GM12878 (cell line): ENCODE measurements around the gene JAG2. TPM values are rescaled to one million over a fixed set of nuclear protein-coding genes. Genes with fewer than 3 reads are reported as not detected.

Experiments
- ATAC-seq: fragments of 200-7000 bp; cut with Tn5 transposase; 3 replicates; pipeline ENCODE4 v1.9.1; 2020; ENCODE audit warnings: mild to moderate bottlenecking, moderate library complexity
- BruUV-seq: library from RNA; stranded (reverse); fragments of 400-500 nt; replicated peaks from 2 replicates; lab custom pipeline; 2021; lab: Mats Ljungman, UMichigan
- CTCF ChIA-PET: fragments of 300-600 bp; sonication (Branson Sonifier 250); formaldehyde crosslinking; extraction: SDS; loops from one replicate; lab custom pipeline; 2021; ENCODE audit warnings: inconsistent platforms; lab: Yijun Ruan, JAX
- POLR2A ChIA-PET: fragments of 350-600 bp; formaldehyde crosslinking; extraction: SDS; loops from one replicate; lab custom pipeline; 2021; ENCODE audit warnings: inconsistent platforms; lab: Charles Lee
- RAD21 ChIA-PET: fragments of 300-600 bp; sonication (Branson Sonifier 250); formaldehyde crosslinking; loops from one replicate; lab custom pipeline; 2023; ENCODE audit warnings: antibody characterized with exemption; ENCODE audit not compliant: unreplicated experiment; lab: Charles Lee
- SMC1A ChIA-PET: fragments of 300-600 bp; sonication (Branson Sonifier 250); formaldehyde crosslinking; loops from one replicate; lab custom pipeline; 2023; ENCODE audit not compliant: unreplicated experiment, uncharacterized antibody; lab: Charles Lee
- DNase-seq: peaks from one replicate; pipeline ENCODE4 v3.0.0-alpha.2; 2011; ENCODE audit warnings: low read depth, low spot score
- FAIRE-seq: peaks from 3 replicates; lab custom pipeline; 2011; peaks lifted over from hg19 to GRCh38; lab: Jason Lieb, UNC
- H2AFZ ChIP-seq: 2 replicates; pipeline ENCODE4 v1.6.0; 2011; ENCODE audit warnings: low read depth, low read length, control low read depth; ENCODE audit not compliant: control insufficient read depth
- H3K27ac ChIP-seq: 2 replicates; pipeline ENCODE4 v1.5.1; 2011; ENCODE audit warnings: control low read depth; ENCODE audit not compliant: control insufficient read depth, insufficient read depth
- H3K27me3 ChIP-seq, 2 experiments: replicated peaks in 1 of 2; 2 replicates each; pipeline versions ENCODE4 v1.6.0 to v1.6.1; 2011; ENCODE audit warnings: low read length in 1 of 2; ENCODE audit not compliant: control insufficient read depth in 2 of 2, insufficient read depth in 2 of 2
- H3K36me3 ChIP-seq, 2 experiments: 2 replicates each; pipeline ENCODE4 v1.5.1; 2011; ENCODE audit warnings: low read length in 1 of 2; ENCODE audit not compliant: control insufficient read depth in 2 of 2, insufficient read depth in 2 of 2
- H3K4me1 ChIP-seq: 2 replicates; pipeline ENCODE4 v1.6.1; 2011; ENCODE audit warnings: mild to moderate bottlenecking, low read length, moderate library complexity, mixed read lengths; ENCODE audit not compliant: control insufficient read depth, insufficient read depth
- H3K4me2 ChIP-seq: 2 replicates; pipeline ENCODE4 v1.6.0; 2011; ENCODE audit warnings: control low read depth; ENCODE audit not compliant: control insufficient read depth, insufficient read depth
- H3K4me3 ChIP-seq: fragments of 200-600 bp; sonication (generic); 2 replicates; pipeline ENCODE4 v1.5.1; 2016
- H3K79me2 ChIP-seq: 2 replicates; pipeline ENCODE4 v1.6.0; 2011; ENCODE audit warnings: low read length; ENCODE audit not compliant: control insufficient read depth, insufficient read depth
- H3K9ac ChIP-seq: 2 replicates; pipeline ENCODE4 v1.8.0; 2011; ENCODE audit warnings: low read length, control low read depth, mixed read lengths; ENCODE audit not compliant: control insufficient read depth, insufficient read depth
- H3K9me3 ChIP-seq: replicated peaks from 3 replicates; pipeline ENCODE4 v1.5.1; 2011; ENCODE audit warnings: mild to moderate bottlenecking, low read length; ENCODE audit not compliant: control insufficient read depth, insufficient read depth
- H4K20me1 ChIP-seq: 2 replicates; pipeline ENCODE4 v1.6.0; 2011; ENCODE audit not compliant: control insufficient read depth, insufficient read depth
- ATF7 ChIP-seq: fragments of 450-650 bp; IDR thresholded peaks from 2 replicates; pipeline ENCODE4 v1.6.1; 2016; ENCODE audit warnings: low read depth, mild to moderate bottlenecking
- EGR1 ChIP-seq, 2 experiments: IDR thresholded peaks; 1 replicate in 1 of 2; 2 replicates in 1 of 2; pipeline ENCODE4 v1.6.1; 2011 to 2012; ENCODE audit warnings: low read depth in 2 of 2, low read length in 2 of 2, borderline replicate concordance in 1 of 2, mild to moderate bottlenecking in 1 of 2, moderate library complexity in 1 of 2
- ELK1 ChIP-seq: IDR thresholded peaks from 2 replicates; pipeline ENCODE4 v1.6.1; 2012; ENCODE audit warnings: low read depth, low read length, improper control_type of control experiment
- FOS ChIP-seq: IDR thresholded peaks from 3 replicates; pipeline ENCODE4 v1.6.1; 2011; ENCODE audit warnings: borderline replicate concordance; ENCODE audit not compliant: insufficient read length; ENCODE audit errors: extremely low read depth
- HDAC2 ChIP-seq: fragments of 200-600 bp; sonication (generic); IDR thresholded peaks from 2 replicates; pipeline ENCODE4 v1.6.1; 2017
- HDAC6 ChIP-seq: fragments of 200-600 bp; sonication (generic); IDR thresholded peaks from one replicate; pipeline ENCODE4 v1.8.0; 2017; ENCODE audit warnings: antibody characterized with exemption; ENCODE audit not compliant: unreplicated experiment
- IRF5 ChIP-seq: fragments of 450-650 bp; IDR thresholded peaks from 2 replicates; pipeline ENCODE4 v1.6.1; 2017; ENCODE audit warnings: borderline replicate concordance
- NFIC ChIP-seq: IDR thresholded peaks from 2 replicates; pipeline ENCODE4 v1.6.1; 2012; ENCODE audit warnings: low read depth, mild to moderate bottlenecking, inconsistent platforms, low read length, moderate library complexity
- NKRF ChIP-seq: fragments of 450-650 bp; conservative IDR thresholded peaks from 2 replicates; pipeline ENCODE4 v1.6.1; 2017; ENCODE audit warnings: mild to moderate bottlenecking, moderate library complexity
- NR2C1 ChIP-seq: fragments of 450-650 bp; IDR thresholded peaks from 2 replicates; pipeline ENCODE4 v1.6.1; 2017; ENCODE audit warnings: antibody characterized with exemption, mild to moderate bottlenecking, moderate library complexity
- RAD21 ChIP-seq: IDR thresholded peaks from 2 replicates; pipeline ENCODE4 v1.6.1; 2011; ENCODE audit warnings: mild to moderate bottlenecking, low read depth, low read length, moderate library complexity; ENCODE audit not compliant: insufficient read depth
- RBBP5 ChIP-seq: fragments of 200-600 bp; sonication (generic); conservative IDR thresholded peaks from 2 replicates; pipeline ENCODE4 v1.6.1; 2016
- REST ChIP-seq: IDR thresholded peaks from 2 replicates; pipeline ENCODE4 v1.6.1; 2012; ENCODE audit warnings: mild to moderate bottlenecking, low read depth, low read length
- RUNX3 ChIP-seq: IDR thresholded peaks from 2 replicates; pipeline ENCODE4 v1.6.1; 2012; ENCODE audit warnings: low read length, inconsistent platforms
- SKIL ChIP-seq: fragments of 450-650 bp; IDR thresholded peaks from 2 replicates; pipeline ENCODE4 v1.6.1; 2017; ENCODE audit warnings: mild to moderate bottlenecking, low read depth, inconsistent platforms; ENCODE audit not compliant: poor library complexity, severe bottlenecking
- ZNF274 ChIP-seq: IDR thresholded peaks from one replicate; pipeline ENCODE4 v1.8.0; 2011; ENCODE audit not compliant: insufficient read length, insufficient read depth
- WGBS: methylation state at CpG from one replicate; pipeline ENCODE4 v1.1.6; 2016; ENCODE audit warnings: low lambda C conversion rate; ENCODE audit not compliant: insufficient replicate concordance, insufficient coverage; ENCODE audit errors: missing lambda C conversion rate; 5-methylcytosine and 5-hydroxymethylcytosine counted together
- in situ Hi-C: fragments of 300-500 bp; cut with MboI; formaldehyde crosslinking; loops from 9 replicates; pipeline ENCODE4 v1.14.3; 2018; ENCODE audit warnings: mixed read lengths
- intact Hi-C: fragments of 100-400 bp; cut with micrococcal nuclease; formaldehyde crosslinking; loops from one replicate; pipeline ENCODE4 v1.14.2; 2022; ENCODE audit not compliant: unreplicated experiment
- polyA plus RNA-seq, 11 experiments: library from polyadenylated mRNA; depleted of rRNA in 4 of 11; unstranded in 6 of 11; stranded (reverse) in 5 of 11; fragments of >200 nt; fragmentation: Nextera tagmentation in 4 of 11; fragmentation: Illumina TruSeq in 1 of 11; extraction: Ambion mirVana in 4 of 11; extraction: Trizol in 1 of 11; gene quantifications; 1 replicate in 1 of 11; 2 replicates in 10 of 11; pipeline versions ENCODE4 v1.2.1 to v1.2.3, GENCODE V29; 2011 to 2016; ENCODE audit warnings: inconsistent platforms in 2 of 11, missing spikeins in 2 of 11, low read depth in 1 of 11
- total RNA-seq, 4 experiments: library from RNA; depleted of rRNA in 3 of 4; stranded (reverse); fragments of >200 nt in 3 of 4; fragmentation: Illumina TruSeq in 1 of 4; extraction: Trizol in 1 of 4; gene quantifications; 2 replicates each; pipeline versions ENCODE4 v1.2.1 to v1.2.3, GENCODE V29; 2013 to 2021

JAG2 gene
- total and polyA plus RNA-seq, 10 of the 15 experiments (the other 5 are each of a cell fraction or from before 2014, with no cell fraction given) = 0.04 to 0.14 (median 0.06) TPM; not detected in 5

- 0% methylated on average over 2 of the region's 4 CpGs for WGBS
- ChIA-PET POLR2A (no interaction called here), SMC1A (no interaction called here), RAD21 (no interaction called here), CTCF (no interaction called here)
- Histone ChIP-seq H3K4me1 (no peaks in the 10 kb centered on the region), H3K79me2 (no peaks in the 10 kb centered on the region), H3K4me3 (no peak overlapping the region), H3K27me3 (no peaks in the 10 kb centered on the region), H3K9ac (no peak overlapping the region), H3K27ac (no peak overlapping the region), H3K36me3 (no peaks in the 10 kb centered on the region), H3K9me3 (no peaks in the 10 kb centered on the region), H4K20me1 (no peaks in the 10 kb centered on the region), H3K4me2 (no peak overlapping the region), H2AFZ (no peak overlapping the region)
- in situ Hi-C loops = no loop called here
- BruUV-seq = no TSS peak
- DNase-seq (no peak), ATAC-seq (no peak), FAIRE-seq (no peak)
- intact Hi-C loops = no loop called here
- TF ChIP-seq HDAC2 (no peak), ELK1 (no peak), ZNF274 (no peak), FOS (no peak), SKIL (no peak), RAD21 (no peak), EGR1 (IDR thresholded peaks at IDR 0.05; ENCODE audit: borderline replicate concordance in 1 of 2, low read depth in 2 of 2, low read length in 2 of 2) (no peak), IRF5 (no peak), HDAC6 (no peak), RUNX3 (no peak), RBBP5 (no peak), NKRF (no peak), REST (no peak), NR2C1 (no peak), NFIC (no peak), ATF7 (no peak)
Measured at GRCh38 chr14:105150026-105150367, 18.6 kb downstream of the JAG2 start.
